GM23338 (cell line): ENCODE measurements around the gene FBXW11. TPM values are rescaled to one million over a fixed set of nuclear protein-coding genes. Genes with fewer than 3 reads are reported as not detected.

Source experiments
- ATAC-seq: fragments of 200-7000 bp; cut with Tn5 transposase; 3 replicates; pipeline ENCODE4 v1.9.1; 2020
- DNase-seq: peaks from one replicate; pipeline ENCODE4 v3.0.0-alpha.2; 2015; ENCODE audit warnings: low spot score
- H2AFZ ChIP-seq: fragments of 200-600 bp; sonication (generic); 2 replicates; pipeline ENCODE4 v1.8.0; 2016; ENCODE audit warnings: antibody characterized with exemption, mild to moderate bottlenecking, moderate library complexity
- H3F3A ChIP-seq: fragments of 200-600 bp; sonication (generic); replicated peaks from 2 replicates; pipeline ENCODE4 v1.8.0; 2017; ENCODE audit warnings: antibody characterized with exemption, mixed run types, low read depth
- H3K27ac ChIP-seq: fragments of 200-600 bp; sonication (generic); 2 replicates; pipeline ENCODE4 v1.6.1; 2016; ENCODE audit warnings: low read depth
- H3K27me3 ChIP-seq: fragments of 200-600 bp; sonication (generic); 2 replicates; pipeline ENCODE4 v1.8.0; 2016; ENCODE audit warnings: mild to moderate bottlenecking, mixed run types, moderate library complexity; ENCODE audit not compliant: insufficient read depth
- H3K36me3 ChIP-seq: fragments of 200-600 bp; sonication (generic); 2 replicates; pipeline ENCODE4 v1.8.0; 2016; ENCODE audit warnings: mild to moderate bottlenecking; ENCODE audit not compliant: insufficient read depth
- H3K4me1 ChIP-seq: fragments of 200-600 bp; sonication (generic); 2 replicates; pipeline ENCODE4 v1.8.0; 2016; ENCODE audit warnings: mild to moderate bottlenecking, moderate library complexity; ENCODE audit not compliant: insufficient read depth
- H3K4me2 ChIP-seq: fragments of 200-600 bp; sonication (generic); 2 replicates; pipeline ENCODE4 v1.7.1; 2017; ENCODE audit warnings: mixed run types
- H3K4me3 ChIP-seq: fragments of 200-600 bp; sonication (generic); 2 replicates; pipeline ENCODE4 v1.6.1; 2016; ENCODE audit warnings: mixed run types
- H3K79me2 ChIP-seq: fragments of 200-600 bp; sonication (generic); replicated peaks from 2 replicates; pipeline ENCODE4 v1.8.0; 2017; ENCODE audit warnings: mild to moderate bottlenecking; ENCODE audit not compliant: insufficient read depth
- H3K9me2 ChIP-seq: fragments of 200-600 bp; sonication (generic); 2 replicates; pipeline ENCODE4 v1.8.0; 2017; ENCODE audit not compliant: insufficient read depth
- H4K20me1 ChIP-seq: fragments of 200-600 bp; sonication (generic); replicated peaks from 2 replicates; pipeline ENCODE4 v1.8.0; 2017; ENCODE audit warnings: mild to moderate bottlenecking; ENCODE audit not compliant: insufficient read depth
- H3K27ac Mint-ChIP-seq: 2 replicates; pipeline ENCODE4 v1.8.0; 2020; ENCODE audit warnings: inconsistent platforms, mild to moderate bottlenecking, moderate library complexity, mixed read lengths
- H3K27me3 Mint-ChIP-seq: 3 replicates; pipeline ENCODE4 v1.8.0; 2022; ENCODE audit warnings: low read depth, mild to moderate bottlenecking, moderate library complexity, mixed read lengths, inconsistent platforms; ENCODE audit not compliant: insufficient read depth, poor library complexity
- H3K36me3 Mint-ChIP-seq: 3 replicates; pipeline ENCODE4 v1.8.0; 2021; ENCODE audit warnings: low read depth, mild to moderate bottlenecking, inconsistent platforms, moderate library complexity, mixed read lengths
- H3K4me1 Mint-ChIP-seq: 3 replicates; pipeline ENCODE4 v1.8.0; 2020; ENCODE audit warnings: mild to moderate bottlenecking, inconsistent platforms, mixed read lengths
- H3K4me3 Mint-ChIP-seq: 3 replicates; pipeline ENCODE4 v1.8.0; 2021; ENCODE audit warnings: moderate library complexity, mild to moderate bottlenecking, inconsistent platforms, mixed read lengths
- H3K9me3 Mint-ChIP-seq: 3 replicates; pipeline ENCODE4 v1.8.0; 2020; ENCODE audit warnings: moderate library complexity, mild to moderate bottlenecking, inconsistent platforms, mixed read lengths
- JUNB ChIP-seq: IDR thresholded peaks from one replicate; pipeline ENCODE4 v1.6.1; 2016; ENCODE audit warnings: antibody characterized with exemption; ENCODE audit not compliant: unreplicated experiment
- STAT1 ChIP-seq: IDR thresholded peaks from one replicate; pipeline ENCODE4 v1.6.1; 2016; ENCODE audit warnings: antibody characterized with exemption; ENCODE audit not compliant: unreplicated experiment
- ZNF114 ChIP-seq: fragments of 250-450 bp; sonication (Bioruptor Pico); IDR thresholded peaks from 2 replicates; pipeline ENCODE4 v1.5.0; 2020; ENCODE audit warnings: mild to moderate bottlenecking, moderate library complexity
- ZNF331 ChIP-seq: fragments of 250-450 bp; sonication (Bioruptor Pico); IDR thresholded peaks from 2 replicates; pipeline ENCODE4 v1.5.0; 2020; ENCODE audit warnings: low read depth, mild to moderate bottlenecking, moderate library complexity
- polyA plus RNA-seq: library from polyadenylated mRNA; unstranded; fragments of >200 nt; fragmentation: Nextera tagmentation; extraction: Ambion mirVana; gene quantifications from 2 replicates; pipeline ENCODE4 v1.2.1, GENCODE V29; 2016
- total RNA-seq: library from RNA; depleted of rRNA; stranded (reverse); fragments of >200 nt; shearing (Covaris generic); gene quantifications from 2 replicates; pipeline ENCODE4 v1.2.3, GENCODE V29; 2014
- TF ChIP-seq, protein P1 (sequence below): fragments of 250-450 bp; sonication (Bioruptor Pico); IDR thresholded peaks from 2 replicates; pipeline ENCODE4 v1.5.0; 2020; ENCODE audit warnings: mild to moderate bottlenecking, moderate library complexity
- TF ChIP-seq, protein P2 (sequence below), 2 experiments: fragments of 200-600 bp in 1 of 2; sonication (generic) in 1 of 2; conservative IDR thresholded peaks; 2 replicates each; pipeline versions ENCODE4 v1.5.1 to v1.6.1; 2016 to 2017; ENCODE audit warnings: antibody characterized with exemption in 2 of 2, low read depth in 2 of 2, mild to moderate bottlenecking in 2 of 2, moderate library complexity in 1 of 2

Gene FBXW11
- total and polyA plus RNA-seq, 2 experiments from 2014 or later, result 45.0 to 88.0 TPM

DNA sequence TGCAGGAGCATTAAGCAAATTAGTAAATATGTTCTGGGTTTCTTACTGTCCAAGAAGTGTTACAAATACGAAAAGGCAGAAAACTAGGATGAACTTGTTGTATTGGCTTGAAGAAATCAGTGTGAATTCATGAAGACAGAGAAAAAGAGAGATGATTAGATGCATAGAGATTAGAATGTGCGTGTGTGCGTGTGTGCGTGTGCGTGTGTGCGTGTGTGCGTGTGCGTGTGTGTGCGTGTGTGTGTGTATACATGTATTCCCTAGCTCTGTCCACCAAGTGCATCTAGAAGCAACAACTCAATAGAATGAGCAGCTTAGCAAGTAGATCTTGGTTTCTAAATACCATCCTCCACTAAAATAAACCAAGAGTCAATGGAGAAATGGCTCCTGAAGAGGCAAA is 179.3 kb downstream of the FBXW11 start (continued):
- TF ChIP-seq, protein P1, sequence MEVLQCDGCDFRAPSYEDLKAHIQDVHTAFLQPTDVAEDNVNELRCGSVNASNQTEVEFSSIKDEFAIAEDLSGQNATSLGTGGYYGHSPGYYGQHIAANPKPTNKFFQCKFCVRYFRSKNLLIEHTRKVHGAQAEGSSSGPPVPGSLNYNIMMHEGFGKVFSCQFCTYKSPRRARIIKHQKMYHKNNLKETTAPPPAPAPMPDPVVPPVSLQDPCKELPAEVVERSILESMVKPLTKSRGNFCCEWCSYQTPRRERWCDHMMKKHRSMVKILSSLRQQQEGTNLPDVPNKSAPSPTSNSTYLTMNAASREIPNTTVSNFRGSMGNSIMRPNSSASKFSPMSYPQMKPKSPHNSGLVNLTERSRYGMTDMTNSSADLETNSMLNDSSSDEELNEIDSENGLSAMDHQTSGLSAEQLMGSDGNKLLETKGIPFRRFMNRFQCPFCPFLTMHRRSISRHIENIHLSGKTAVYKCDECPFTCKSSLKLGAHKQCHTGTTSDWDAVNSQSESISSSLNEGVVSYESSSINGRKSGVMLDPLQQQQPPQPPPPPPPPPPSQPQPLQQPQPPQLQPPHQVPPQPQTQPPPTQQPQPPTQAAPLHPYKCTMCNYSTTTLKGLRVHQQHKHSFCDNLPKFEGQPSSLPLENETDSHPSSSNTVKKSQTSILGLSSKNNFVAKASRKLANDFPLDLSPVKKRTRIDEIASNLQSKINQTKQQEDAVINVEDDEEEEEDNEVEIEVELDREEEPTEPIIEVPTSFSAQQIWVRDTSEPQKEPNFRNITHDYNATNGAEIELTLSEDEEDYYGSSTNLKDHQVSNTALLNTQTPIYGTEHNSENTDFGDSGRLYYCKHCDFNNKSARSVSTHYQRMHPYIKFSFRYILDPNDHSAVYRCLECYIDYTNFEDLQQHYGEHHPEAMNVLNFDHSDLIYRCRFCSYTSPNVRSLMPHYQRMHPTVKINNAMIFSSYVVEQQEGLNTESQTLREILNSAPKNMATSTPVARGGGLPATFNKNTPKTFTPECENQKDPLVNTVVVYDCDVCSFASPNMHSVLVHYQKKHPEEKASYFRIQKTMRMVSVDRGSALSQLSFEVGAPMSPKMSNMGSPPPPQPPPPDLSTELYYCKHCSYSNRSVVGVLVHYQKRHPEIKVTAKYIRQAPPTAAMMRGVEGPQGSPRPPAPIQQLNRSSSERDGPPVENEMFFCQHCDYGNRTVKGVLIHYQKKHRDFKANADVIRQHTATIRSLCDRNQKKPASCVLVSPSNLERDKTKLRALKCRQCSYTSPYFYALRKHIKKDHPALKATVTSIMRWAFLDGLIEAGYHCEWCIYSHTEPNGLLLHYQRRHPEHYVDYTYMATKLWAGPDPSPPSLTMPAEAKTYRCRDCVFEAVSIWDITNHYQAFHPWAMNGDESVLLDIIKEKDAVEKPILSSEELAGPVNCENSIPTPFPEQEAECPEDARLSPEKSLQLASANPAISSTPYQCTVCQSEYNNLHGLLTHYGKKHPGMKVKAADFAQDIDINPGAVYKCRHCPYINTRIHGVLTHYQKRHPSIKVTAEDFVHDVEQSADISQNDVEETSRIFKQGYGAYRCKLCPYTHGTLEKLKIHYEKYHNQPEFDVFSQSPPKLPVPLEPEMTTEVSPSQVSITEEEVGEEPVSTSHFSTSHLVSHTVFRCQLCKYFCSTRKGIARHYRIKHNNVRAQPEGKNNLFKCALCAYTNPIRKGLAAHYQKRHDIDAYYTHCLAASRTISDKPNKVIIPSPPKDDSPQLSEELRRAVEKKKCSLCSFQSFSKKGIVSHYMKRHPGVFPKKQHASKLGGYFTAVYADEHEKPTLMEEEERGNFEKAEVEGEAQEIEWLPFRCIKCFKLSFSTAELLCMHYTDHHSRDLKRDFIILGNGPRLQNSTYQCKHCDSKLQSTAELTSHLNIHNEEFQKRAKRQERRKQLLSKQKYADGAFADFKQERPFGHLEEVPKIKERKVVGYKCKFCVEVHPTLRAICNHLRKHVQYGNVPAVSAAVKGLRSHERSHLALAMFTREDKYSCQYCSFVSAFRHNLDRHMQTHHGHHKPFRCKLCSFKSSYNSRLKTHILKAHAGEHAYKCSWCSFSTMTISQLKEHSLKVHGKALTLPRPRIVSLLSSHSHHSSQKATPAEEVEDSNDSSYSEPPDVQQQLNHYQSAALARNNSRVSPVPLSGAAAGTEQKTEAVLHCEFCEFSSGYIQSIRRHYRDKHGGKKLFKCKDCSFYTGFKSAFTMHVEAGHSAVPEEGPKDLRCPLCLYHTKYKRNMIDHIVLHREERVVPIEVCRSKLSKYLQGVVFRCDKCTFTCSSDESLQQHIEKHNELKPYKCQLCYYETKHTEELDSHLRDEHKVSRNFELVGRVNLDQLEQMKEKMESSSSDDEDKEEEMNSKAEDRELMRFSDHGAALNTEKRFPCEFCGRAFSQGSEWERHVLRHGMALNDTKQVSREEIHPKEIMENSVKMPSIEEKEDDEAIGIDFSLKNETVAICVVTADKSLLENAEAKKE (CRISPR knock-in tag), result no peak
- no peak for TF ChIP-seq JUNB

DNA sequence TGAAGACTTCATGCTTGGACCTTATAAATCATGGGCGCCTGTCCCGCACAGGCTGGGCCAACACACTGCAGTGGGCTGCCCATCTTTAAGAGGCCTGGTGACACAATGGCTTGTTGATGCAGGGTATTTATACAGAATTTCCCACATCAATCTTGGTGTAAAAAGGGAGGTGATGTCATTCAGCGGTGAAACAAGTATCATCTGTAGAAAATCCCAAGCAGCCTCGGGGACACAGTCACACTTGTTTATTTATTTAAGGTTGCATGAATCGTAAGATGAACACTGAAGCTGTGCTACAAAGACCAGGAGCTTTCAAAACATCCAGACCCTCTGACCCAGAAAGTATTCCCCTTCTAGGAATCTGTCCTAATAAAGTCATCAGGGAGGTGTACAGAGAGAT is 180.3 kb downstream of the FBXW11 start:
- peaks cover 2% of the 10 kb centered on the region for H3K27me3 Mint-ChIP-seq
- Histone ChIP-seq H2AFZ (no peak overlapping the region), H3K4me3 (no peak overlapping the region), H3F3A (no peaks in the 10 kb centered on the region), H3K27me3 (no peaks in the 10 kb centered on the region), H3K4me2 (no peak overlapping the region), H3K27ac (no peak overlapping the region), H3K36me3 (0 out of 2 replicates have a peak, but pooled peaks cover 3% of the 10 kb centered on the region), H3K9me2 (peaks cover 6% of the 10 kb centered on the region; the same call in 1 of the 2 replicates), H4K20me1 (no peaks in the 10 kb centered on the region), H3K4me1 (no peaks in the 10 kb centered on the region), H3K79me2 (no peaks in the 10 kb centered on the region)
- no peak overlapping the region for H3K4me3 Mint-ChIP-seq
- H3K9me3 Mint-ChIP-seq, result no peaks in the 10 kb centered on the region
- TF ChIP-seq STAT1 (no peak), ZNF114 (CRISPR knock-in tag) (no peak), ZNF331 (CRISPR knock-in tag) (no peak)
- TF ChIP-seq, protein P2, sequence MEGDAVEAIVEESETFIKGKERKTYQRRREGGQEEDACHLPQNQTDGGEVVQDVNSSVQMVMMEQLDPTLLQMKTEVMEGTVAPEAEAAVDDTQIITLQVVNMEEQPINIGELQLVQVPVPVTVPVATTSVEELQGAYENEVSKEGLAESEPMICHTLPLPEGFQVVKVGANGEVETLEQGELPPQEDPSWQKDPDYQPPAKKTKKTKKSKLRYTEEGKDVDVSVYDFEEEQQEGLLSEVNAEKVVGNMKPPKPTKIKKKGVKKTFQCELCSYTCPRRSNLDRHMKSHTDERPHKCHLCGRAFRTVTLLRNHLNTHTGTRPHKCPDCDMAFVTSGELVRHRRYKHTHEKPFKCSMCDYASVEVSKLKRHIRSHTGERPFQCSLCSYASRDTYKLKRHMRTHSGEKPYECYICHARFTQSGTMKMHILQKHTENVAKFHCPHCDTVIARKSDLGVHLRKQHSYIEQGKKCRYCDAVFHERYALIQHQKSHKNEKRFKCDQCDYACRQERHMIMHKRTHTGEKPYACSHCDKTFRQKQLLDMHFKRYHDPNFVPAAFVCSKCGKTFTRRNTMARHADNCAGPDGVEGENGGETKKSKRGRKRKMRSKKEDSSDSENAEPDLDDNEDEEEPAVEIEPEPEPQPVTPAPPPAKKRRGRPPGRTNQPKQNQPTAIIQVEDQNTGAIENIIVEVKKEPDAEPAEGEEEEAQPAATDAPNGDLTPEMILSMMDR (conservative IDR thresholded peaks at IDR 0.05; ENCODE audit: low read depth in 2 of 2), result no peak
- no peak overlapping the region for H3K27ac Mint-ChIP-seq
- no peaks in the 10 kb centered on the region for H3K36me3 Mint-ChIP-seq
- H3K4me1 Mint-ChIP-seq, result no peaks in the 10 kb centered on the region
- ATAC-seq (no peak), DNase-seq (no peak)
